Vagina (tissue), 2 donors: ENCODE results near the gene DCC.

Source experiments
- CTCF ChIP-seq, 3 experiments: fragments of 450-650 bp in 2 of 3; fragments of 200-600 bp in 1 of 3; sonication (generic) in 1 of 3; IDR thresholded peaks; one replicate each; pipeline ENCODE4 v1.5.1; 2017 to 2019; ENCODE audit warnings: antibody characterized with exemption in 3 of 3, mild to moderate bottlenecking in 2 of 3, moderate library complexity in 2 of 3
- POLR2A ChIP-seq, 2 donors: fragments of 450-650 bp; IDR thresholded peaks; one replicate each; pipeline ENCODE4 v1.6.1; 2017; ENCODE audit warnings: antibody characterized with exemption in 2 of 2, mild to moderate bottlenecking in 2 of 2, moderate library complexity in 2 of 2

- TF ChIP-seq CTCF (IDR thresholded peaks at IDR 0.05) (no peak), POLR2A (IDR thresholded peaks at IDR 0.05) (no peak)
Measured at GRCh38 chr18:52408800-52409302, 68.9 kb downstream of the DCC start.
